Measurements from ENCODE around the gene BACH2. TPM values are rescaled to one million over a fixed set of nuclear protein-coding genes. Genes with fewer than 3 reads are reported as not detected.
"Not testable (repeated sequence)": the region's sequence is repeated elsewhere in the genome, so short reads cannot be mapped to it uniquely, and the experiment has no call there.

Gene BACH2
- polyA plus RNA-seq, 1 donor: 4.9 TPM

- DNase-seq (ENCODE audit: low read depth): no peak
Observed at GRCh38 chr6:90184334-90185298, 112.0 kb downstream of the BACH2 start.

GRCh38 chr6:90183587-90184333 lies 112.9 kb downstream of the BACH2 start:
- no peak for DNase-seq (ENCODE audit: low read depth)

GRCh38 chr6:90180526-90180925 lies 116.1 kb downstream of the BACH2 start:
- DNase-seq (ENCODE audit: low read depth): no peak

GRCh38 chr6:90179190-90180169 lies 117.2 kb downstream of the BACH2 start:
- no peak for DNase-seq (ENCODE audit: low read depth)

- DNase-seq (ENCODE audit: low read depth): no peak
Observed at GRCh38 chr6:90178384-90178855, 118.2 kb downstream of the BACH2 start.

GRCh38 chr6:90177544-90178383 lies 118.9 kb downstream of the BACH2 start:
- DNase-seq (ENCODE audit: low read depth): no peak

- no peak for DNase-seq (ENCODE audit: low read depth)
Observed at GRCh38 chr6:90175627-90176538, 120.8 kb downstream of the BACH2 start.

- DNase-seq (ENCODE audit: low read depth): no peak
Observed at GRCh38 chr6:90173262-90173925, 123.2 kb downstream of the BACH2 start.

GRCh38 chr6:90170601-90171000 lies 126.0 kb downstream of the BACH2 start:
- DNase-seq (ENCODE audit: low read depth): no peak

- DNase-seq (ENCODE audit: low read depth): no peak
Observed at GRCh38 chr6:90169374-90169773, 127.3 kb downstream of the BACH2 start.

GRCh38 chr6:90168693-90169131 lies 127.9 kb downstream of the BACH2 start:
- DNase-seq (ENCODE audit: low read depth): no peak

- DNase-seq (ENCODE audit: low read depth): no peak
Observed at GRCh38 chr6:90167514-90168379, 128.9 kb downstream of the BACH2 start.

- DNase-seq (ENCODE audit: low read depth): not testable (repeated sequence)
Observed at GRCh38 chr6:90166155-90166924, 130.3 kb downstream of the BACH2 start.

- DNase-seq (ENCODE audit: low read depth): no peak
Observed at GRCh38 chr6:90162648-90163387, 133.8 kb downstream of the BACH2 start.

- no peak for DNase-seq (ENCODE audit: low read depth)
Observed at GRCh38 chr6:90160013-90160412, 136.6 kb downstream of the BACH2 start.

- DNase-seq (ENCODE audit: low read depth): no peak
Observed at GRCh38 chr6:90159452-90159851, 137.2 kb downstream of the BACH2 start.

Measured in forelimb muscle (tissue), 1 donor.